ENCODE results near the gene SCNN1A.
A peak's percentile ranks its signal among the peaks of the same experiment; 100 is the strongest.

SCNN1A gene

DNA sequence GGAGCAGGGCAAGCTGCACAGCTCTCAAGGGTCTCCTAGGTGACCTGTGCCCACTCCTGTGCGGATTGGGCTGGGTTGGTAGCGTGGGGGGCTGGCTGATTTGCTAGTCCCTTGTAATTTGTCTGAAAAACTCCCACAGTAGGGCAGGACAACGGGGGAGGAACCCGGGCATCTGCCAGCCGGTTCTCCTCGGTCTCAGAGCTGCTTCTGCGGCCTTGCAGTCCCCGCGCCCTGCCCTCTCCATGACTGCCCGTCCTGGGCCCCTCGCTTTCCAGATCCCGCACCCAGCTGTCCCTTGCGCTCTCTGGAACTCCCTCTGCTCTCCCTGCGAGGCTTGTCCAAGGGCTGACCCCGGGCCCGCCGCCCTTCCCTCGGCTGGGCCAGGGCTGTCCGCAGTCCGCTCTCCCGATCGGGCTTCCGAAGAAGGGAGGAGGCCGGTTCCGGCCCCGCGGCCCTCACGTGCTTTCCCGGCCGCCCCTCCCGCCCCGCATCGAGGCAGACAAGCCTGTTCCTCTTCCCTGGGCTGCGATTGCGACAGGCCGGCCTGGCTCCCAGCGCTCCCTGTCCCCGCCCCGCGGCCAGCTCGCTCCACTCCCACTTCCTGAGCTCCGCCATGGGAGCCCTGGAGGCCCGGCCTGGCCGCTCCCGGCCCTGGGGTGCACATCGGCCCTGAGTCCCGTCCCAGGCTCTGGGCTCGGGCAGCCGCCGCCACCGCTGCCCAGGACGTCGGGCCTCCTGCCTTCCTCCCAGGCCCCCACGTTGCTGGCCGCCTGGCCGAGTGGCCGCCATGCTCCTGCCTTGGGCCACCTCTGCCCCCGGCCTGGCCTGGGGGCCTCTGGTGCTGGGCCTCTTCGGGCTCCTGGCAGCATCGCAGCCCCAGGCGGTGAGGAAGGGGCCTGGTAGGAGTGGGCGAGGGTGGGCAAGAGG is 8.5 kb upstream of the SCNN1A start, which contains the start of gene LTBR:
LTBR (plus strand) TSS at position 591 of the 927 bp plus-strand sequence; CDS start at position 788, 197 bp downstream.
- Histone ChIP-seq H3K27me3 (ENCODE audit: insufficient read depth, insufficient read length) (peaks cover 22% of the 10 kb centered on the region), H3K9ac (ENCODE audit: insufficient read length, low read depth) (peak within 1 kb of the TSS; percentile 73), H3K4me3 (ENCODE audit: insufficient read length, low read depth) (no peak within 1 kb of the TSS), H3K36me3 (ENCODE audit: insufficient read depth, insufficient read length, low read length) (no peaks in the 10 kb centered on the region), H3K4me1 (ENCODE audit: insufficient read depth, insufficient read length) (peaks cover 38% of the 10 kb centered on the region), H3K9me3 (ENCODE audit: insufficient read depth, low read length) (no peaks in the 10 kb centered on the region)
- DNase-seq (ENCODE audit: low read depth, low spot score), result no peak
- no peak for TF ChIP-seq ZNF274 (IDR thresholded peaks at IDR 0.05; ENCODE audit: low read depth, low read length)
- TF ChIP-seq YY1 (IDR thresholded peaks at IDR 0.05; ENCODE audit: insufficient read depth, insufficient read length), result no peak
- no peak for TF ChIP-seq SUZ12 (IDR thresholded peaks at IDR 0.05; ENCODE audit: extremely low read depth, insufficient read depth, insufficient read length)

GRCh38 chr12:6382982-6383381 is 7.6 kb upstream of the SCNN1A start:
- no peak for TF ChIP-seq SUZ12 (IDR thresholded peaks at IDR 0.05; ENCODE audit: extremely low read depth, insufficient read depth, insufficient read length)
- TF ChIP-seq YY1 (IDR thresholded peaks at IDR 0.05; ENCODE audit: insufficient read depth, insufficient read length), result no peak
- no peak for TF ChIP-seq ZNF274 (IDR thresholded peaks at IDR 0.05; ENCODE audit: low read depth, low read length)
- no peaks in the 10 kb centered on the region for H3K36me3 ChIP-seq (ENCODE audit: insufficient read depth, insufficient read length, low read length)
- H3K4me1 ChIP-seq (ENCODE audit: insufficient read depth, insufficient read length), result peaks cover 35% of the 10 kb centered on the region
- peak overlapping the region; percentile 73 for H3K9ac ChIP-seq (ENCODE audit: insufficient read length, low read depth)
- no peaks in the 10 kb centered on the region for H3K9me3 ChIP-seq (ENCODE audit: insufficient read depth, low read length)
- DNase-seq (ENCODE audit: low read depth, low spot score), result no peak
- no peak overlapping the region for H3K4me3 ChIP-seq (ENCODE audit: insufficient read length, low read depth)
- H3K27me3 ChIP-seq (ENCODE audit: insufficient read depth, insufficient read length), result peaks cover 22% of the 10 kb centered on the region

- Histone ChIP-seq H3K4me1 (ENCODE audit: insufficient read depth, insufficient read length) (peaks cover 31% of the 10 kb centered on the region), H3K9ac (ENCODE audit: insufficient read length, low read depth) (no peak overlapping the region), H3K27me3 (ENCODE audit: insufficient read depth, insufficient read length) (peaks cover 22% of the 10 kb centered on the region), H3K36me3 (ENCODE audit: insufficient read depth, insufficient read length, low read length) (no peaks in the 10 kb centered on the region), H3K9me3 (ENCODE audit: insufficient read depth, low read length) (no peaks in the 10 kb centered on the region), H3K4me3 (ENCODE audit: insufficient read length, low read depth) (no peak overlapping the region)
- TF ChIP-seq YY1 (IDR thresholded peaks at IDR 0.05; ENCODE audit: insufficient read depth, insufficient read length) (no peak), SUZ12 (IDR thresholded peaks at IDR 0.05; ENCODE audit: extremely low read depth, insufficient read depth, insufficient read length) (no peak), ZNF274 (IDR thresholded peaks at IDR 0.05; ENCODE audit: low read depth, low read length) (no peak)
- no peak for DNase-seq (ENCODE audit: low read depth, low spot score)
Observed at GRCh38 chr12:6382371-6382770, 7.0 kb upstream of the SCNN1A start.

DNA sequence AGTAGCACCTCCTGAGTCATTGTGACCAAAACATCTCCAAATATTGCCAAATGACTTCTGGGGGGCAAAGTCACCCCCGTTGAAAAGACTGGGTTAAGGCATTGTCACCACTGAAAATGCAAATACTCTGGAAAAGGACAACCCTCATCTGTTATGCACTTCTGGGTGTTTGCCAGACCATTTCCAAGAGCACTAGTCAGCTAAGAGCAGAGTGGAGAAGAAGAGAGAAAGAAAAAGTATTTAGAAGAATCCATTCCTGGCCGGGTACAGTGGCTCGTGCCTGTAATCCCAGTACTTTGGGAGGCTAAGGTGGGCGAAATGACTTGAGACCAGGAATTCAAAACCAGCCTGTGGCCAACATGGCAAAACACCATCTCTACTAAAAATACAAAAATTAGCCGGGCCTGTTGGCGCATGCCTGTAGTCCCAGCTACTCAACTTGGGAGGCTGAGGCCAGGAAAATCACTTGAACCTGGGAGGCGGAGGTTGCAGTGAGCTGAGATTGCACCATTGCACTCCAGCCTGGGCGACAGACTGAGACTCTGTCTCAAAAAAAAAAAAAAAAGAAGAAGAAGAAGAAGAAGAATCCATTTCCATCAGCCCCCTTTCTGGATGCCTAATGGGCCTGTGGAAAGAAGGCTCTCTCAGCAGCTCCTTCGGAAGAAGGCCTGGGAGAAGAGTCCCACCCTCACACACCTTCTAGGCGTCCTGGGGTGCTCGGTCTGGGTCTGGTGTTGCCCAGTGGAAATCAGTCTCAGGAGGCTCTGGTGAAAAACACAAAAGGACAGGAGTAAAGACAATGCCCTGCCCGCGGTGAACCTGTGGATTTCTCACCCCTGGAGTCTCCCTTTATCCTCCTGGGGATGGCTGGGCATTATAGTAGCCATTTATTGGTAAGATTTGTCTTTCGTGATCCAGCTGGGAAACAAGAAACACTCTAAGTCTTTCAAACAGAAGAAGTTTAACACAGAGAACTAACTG is 5.1 kb upstream of the SCNN1A start:
- no peak for TF ChIP-seq YY1 (IDR thresholded peaks at IDR 0.05; ENCODE audit: insufficient read depth, insufficient read length)
- TF ChIP-seq SUZ12 (IDR thresholded peaks at IDR 0.05; ENCODE audit: extremely low read depth, insufficient read depth, insufficient read length), result no peak
- TF ChIP-seq ZNF274 (IDR thresholded peaks at IDR 0.05; ENCODE audit: low read depth, low read length), result no peak
- no peaks in the 10 kb centered on the region for H3K36me3 ChIP-seq (ENCODE audit: insufficient read depth, insufficient read length, low read length)
- DNase-seq (ENCODE audit: low read depth, low spot score), result no peak
- peaks cover 45% of the 10 kb centered on the region for H3K4me1 ChIP-seq (ENCODE audit: insufficient read depth, insufficient read length)
- H3K27me3 ChIP-seq (ENCODE audit: insufficient read depth, insufficient read length), result peaks cover 22% of the 10 kb centered on the region
- H3K4me3 ChIP-seq (ENCODE audit: insufficient read length, low read depth), result no peak overlapping the region
- H3K9me3 ChIP-seq (ENCODE audit: insufficient read depth, low read length), result no peaks in the 10 kb centered on the region
- H3K9ac ChIP-seq (ENCODE audit: insufficient read length, low read depth), result no peak overlapping the region

- no peaks in the 10 kb centered on the region for H3K9me3 ChIP-seq (ENCODE audit: insufficient read depth, low read length)
- no peak overlapping the region for H3K4me3 ChIP-seq (ENCODE audit: insufficient read length, low read depth)
- H3K36me3 ChIP-seq (ENCODE audit: insufficient read depth, insufficient read length, low read length), result no peaks in the 10 kb centered on the region
- H3K27me3 ChIP-seq (ENCODE audit: insufficient read depth, insufficient read length), result peaks cover 23% of the 10 kb centered on the region
- DNase-seq (ENCODE audit: low read depth, low spot score), result no peak
- H3K9ac ChIP-seq (ENCODE audit: insufficient read length, low read depth), result no peak overlapping the region
- TF ChIP-seq ZNF274 (IDR thresholded peaks at IDR 0.05; ENCODE audit: low read depth, low read length), result no peak
- no peak for TF ChIP-seq SUZ12 (IDR thresholded peaks at IDR 0.05; ENCODE audit: extremely low read depth, insufficient read depth, insufficient read length)
- TF ChIP-seq YY1 (IDR thresholded peaks at IDR 0.05; ENCODE audit: insufficient read depth, insufficient read length), result no peak
- peaks cover 42% of the 10 kb centered on the region for H3K4me1 ChIP-seq (ENCODE audit: insufficient read depth, insufficient read length)
Observed at GRCh38 chr12:6378709-6379472, 3.5 kb upstream of the SCNN1A start.

- H3K9me3 ChIP-seq (ENCODE audit: insufficient read depth, low read length), result no peaks in the 10 kb centered on the region
- no peak overlapping the region for H3K4me3 ChIP-seq (ENCODE audit: insufficient read length, low read depth)
- no peak overlapping the region for H3K9ac ChIP-seq (ENCODE audit: insufficient read length, low read depth)
- H3K4me1 ChIP-seq (ENCODE audit: insufficient read depth, insufficient read length), result peaks cover 42% of the 10 kb centered on the region
- no peak for TF ChIP-seq SUZ12 (IDR thresholded peaks at IDR 0.05; ENCODE audit: extremely low read depth, insufficient read depth, insufficient read length)
- TF ChIP-seq ZNF274 (IDR thresholded peaks at IDR 0.05; ENCODE audit: low read depth, low read length), result no peak
- TF ChIP-seq YY1 (IDR thresholded peaks at IDR 0.05; ENCODE audit: insufficient read depth, insufficient read length), result no peak
- DNase-seq (ENCODE audit: low read depth, low spot score), result no peak
- H3K36me3 ChIP-seq (ENCODE audit: insufficient read depth, insufficient read length, low read length), result no peaks in the 10 kb centered on the region
- H3K27me3 ChIP-seq (ENCODE audit: insufficient read depth, insufficient read length), result peaks cover 16% of the 10 kb centered on the region
Observed at GRCh38 chr12:6377667-6377994, 2.3 kb upstream of the SCNN1A start.

Measured in NT2/D1 (cell line).